Raji (cell line): ENCODE results near the gene HDAC4.

ENCODE experiments used
- POLR2A ChIP-seq: IDR thresholded peaks from 2 replicates; pipeline ENCODE4 v1.6.1; 2011; ENCODE audit warnings: low read depth, low read length, control low read depth; ENCODE audit not compliant: insufficient read depth

The HDAC4 gene

GRCh38 chr2:239087046-239087710 is 313.6 kb downstream of the HDAC4 start:
- no peak for TF ChIP-seq POLR2A

DNA sequence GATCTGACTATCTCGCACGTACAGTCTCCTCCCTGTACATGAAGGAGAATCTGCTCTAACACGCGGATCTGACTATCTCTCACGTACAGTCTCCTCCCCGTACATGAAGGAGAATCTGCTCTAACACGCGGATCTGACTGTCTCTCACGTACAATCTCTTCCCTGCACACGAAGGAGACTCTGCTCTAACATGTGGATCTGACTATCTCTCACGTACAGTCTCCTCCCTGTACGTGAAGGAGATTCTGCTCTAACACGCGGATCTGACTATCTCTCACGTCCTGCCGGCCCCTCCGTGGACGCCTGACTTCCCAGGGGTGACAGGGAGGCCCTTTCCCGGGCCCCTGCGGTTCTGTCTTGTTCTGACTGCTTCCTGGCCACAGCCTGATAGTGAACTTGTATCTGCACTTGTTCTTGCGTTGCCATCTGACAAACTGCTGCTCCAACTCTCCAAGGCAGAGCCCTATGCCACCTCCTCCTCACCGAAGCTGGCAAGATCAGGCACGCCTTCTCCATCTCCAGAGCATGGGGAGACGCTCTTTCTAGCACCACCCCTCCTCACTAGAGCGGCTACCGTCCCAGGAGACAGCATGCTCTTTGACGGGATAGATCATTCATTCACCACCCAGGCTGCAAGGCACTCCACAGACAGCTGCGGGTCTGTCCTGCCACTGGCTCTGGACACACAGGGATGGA is 314.3 kb downstream of the HDAC4 start:
- no peak for TF ChIP-seq POLR2A

GRCh38 chr2:239085201-239085992 is 315.4 kb downstream of the HDAC4 start:
- TF ChIP-seq POLR2A: no peak

- TF ChIP-seq POLR2A: no peak
Observed at GRCh38 chr2:239084007-239084406, 316.8 kb downstream of the HDAC4 start.

DNA sequence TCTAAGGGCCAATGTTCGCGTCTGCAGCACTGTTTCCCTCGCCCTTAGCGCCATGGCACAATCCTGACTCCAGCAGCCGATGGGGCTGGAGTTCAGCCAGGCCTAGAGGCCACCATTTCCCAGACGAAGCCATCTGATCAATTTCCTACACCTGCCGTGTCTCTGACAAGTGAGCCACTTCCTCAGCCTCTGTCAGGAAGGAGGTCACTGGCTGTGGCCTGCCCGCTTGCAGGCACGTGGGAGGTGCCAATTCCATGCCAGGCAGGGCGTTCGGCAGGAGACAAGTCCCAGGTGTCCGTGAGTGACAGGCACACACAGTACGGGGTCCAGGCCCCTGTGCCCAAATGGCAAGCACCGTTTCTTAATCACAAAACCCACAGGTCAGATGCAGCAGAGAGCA is 318.4 kb downstream of the HDAC4 start:
- TF ChIP-seq POLR2A: no peak

GRCh38 chr2:239081622-239082021 is 319.2 kb downstream of the HDAC4 start:
- TF ChIP-seq POLR2A: no peak

DNA sequence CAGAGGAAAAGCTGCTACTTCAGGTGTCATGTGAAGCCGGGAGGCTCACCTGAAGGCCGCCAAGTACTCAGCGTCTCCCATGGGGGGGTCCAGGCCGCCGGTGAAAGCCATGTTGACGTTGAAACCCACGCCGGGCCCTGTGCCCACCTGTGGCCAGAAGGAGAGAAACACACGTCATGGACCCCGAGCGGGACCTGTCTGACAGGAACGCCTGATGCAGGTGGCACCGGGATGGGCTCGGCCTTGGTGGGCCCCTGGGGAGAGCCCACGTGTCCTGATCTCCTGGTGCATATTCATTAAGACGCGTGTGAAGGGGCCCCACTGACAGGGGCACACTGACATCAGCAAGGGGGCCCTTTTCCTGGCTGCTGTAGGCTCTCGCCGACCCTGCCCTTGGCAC is 319.8 kb downstream of the HDAC4 start:
- no peak for TF ChIP-seq POLR2A

DNA sequence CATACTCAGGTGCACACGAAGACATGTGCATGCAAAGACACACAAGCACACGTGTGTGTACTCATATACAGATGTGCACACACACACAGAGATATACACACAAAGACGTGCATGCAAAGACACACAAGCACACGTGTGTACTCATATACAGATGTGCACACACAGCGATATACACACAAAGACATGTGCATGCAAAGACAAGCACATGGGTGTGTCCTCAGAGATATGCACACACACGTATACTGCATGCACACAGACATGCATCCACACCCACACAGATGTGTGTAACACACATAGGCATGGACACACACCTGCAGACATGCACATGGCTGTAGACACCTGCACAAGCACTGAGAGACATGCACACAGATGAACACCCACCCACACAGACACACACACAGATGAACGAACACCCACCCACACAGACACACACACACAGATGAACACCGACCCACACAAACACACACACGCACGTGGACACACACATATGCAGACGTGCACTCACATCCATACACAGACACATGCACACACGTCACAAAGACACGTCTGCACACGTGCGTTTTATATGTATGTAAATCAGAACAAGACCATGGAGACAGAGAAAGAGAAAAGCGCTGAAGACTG is 321.0 kb downstream of the HDAC4 start:
- TF ChIP-seq POLR2A: no peak

DNA sequence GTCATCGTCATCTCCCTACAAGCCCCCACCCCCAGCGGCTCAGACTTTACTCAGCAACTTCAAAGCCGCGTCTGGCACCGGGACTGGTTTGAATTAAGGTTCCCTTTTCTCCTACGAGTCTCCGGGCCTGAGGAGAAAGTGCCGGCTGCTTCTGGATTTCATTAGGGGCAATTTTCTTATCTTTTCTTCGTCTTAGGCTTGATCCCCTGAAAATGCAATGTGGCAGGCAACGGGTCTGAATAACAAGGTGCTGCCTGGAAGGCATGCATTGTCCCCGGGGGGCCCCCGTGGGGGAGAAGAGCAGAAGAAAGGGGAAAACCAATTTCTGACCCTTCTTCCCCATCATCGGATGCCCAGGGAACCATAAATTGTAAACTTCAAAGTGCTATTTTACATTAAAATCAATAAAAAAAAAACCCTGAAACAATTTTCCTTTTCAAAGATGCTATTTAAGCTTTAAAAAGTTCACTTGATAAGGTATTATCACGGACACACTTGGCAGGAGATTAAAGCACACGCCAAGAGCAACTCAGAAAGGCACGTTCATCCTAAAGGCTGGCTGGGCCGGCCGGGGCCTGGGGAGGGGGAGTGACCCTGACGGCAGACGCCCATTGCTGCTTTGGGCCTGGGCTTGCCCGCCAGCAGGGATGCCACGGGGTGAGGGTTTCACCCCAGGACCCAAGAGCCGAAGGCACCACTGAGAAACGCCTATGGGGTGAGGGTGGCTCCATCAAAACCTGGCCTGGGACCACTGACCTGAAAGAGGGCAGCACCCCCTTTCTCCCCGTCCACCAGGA is 322.5 kb downstream of the HDAC4 start:
- TF ChIP-seq POLR2A: no peak

GRCh38 chr2:239077260-239077659 is 323.6 kb downstream of the HDAC4 start:
- no peak for TF ChIP-seq POLR2A

GRCh38 chr2:239075918-239076758 is 324.7 kb downstream of the HDAC4 start:
- no peak for TF ChIP-seq POLR2A

DNA sequence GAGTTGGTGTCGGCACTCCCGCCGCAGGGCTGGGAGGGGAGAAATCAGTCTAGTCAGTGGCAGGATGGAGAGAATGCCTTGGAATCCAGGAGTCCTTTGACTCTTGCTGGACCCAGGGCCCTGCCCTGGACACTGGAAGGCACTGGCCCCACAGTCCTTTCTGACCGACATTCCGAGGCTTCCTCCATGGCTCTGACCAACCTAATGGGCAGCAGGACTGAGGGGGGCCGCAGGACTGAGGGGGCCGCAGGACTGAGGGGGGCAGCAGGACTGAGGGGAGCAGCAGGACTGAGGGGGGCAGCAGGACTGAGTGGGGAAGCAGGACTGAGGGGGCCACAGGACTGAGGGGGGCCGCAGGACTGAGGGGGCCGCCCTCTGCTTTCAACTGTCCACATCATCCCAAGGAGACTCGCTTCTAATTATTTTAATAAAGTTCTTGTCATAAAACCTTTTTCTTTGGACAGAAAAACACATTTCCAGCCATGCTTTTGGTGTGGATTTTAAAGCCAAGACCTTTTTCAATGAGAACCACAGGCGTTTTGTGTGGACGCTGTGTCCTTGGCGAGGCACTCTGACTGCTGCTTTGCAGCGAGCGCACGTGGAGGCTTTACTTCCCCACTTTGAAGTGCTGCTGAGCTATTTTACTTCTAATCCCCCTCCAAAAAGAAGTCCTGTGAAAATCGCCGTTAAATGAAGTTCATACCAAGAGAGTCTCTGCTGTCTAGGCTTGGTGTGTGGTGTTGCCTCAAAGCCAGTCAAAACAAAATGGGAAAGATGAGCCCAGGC is 326.9 kb downstream of the HDAC4 start:
- TF ChIP-seq POLR2A: no peak

GRCh38 chr2:239073270-239073669 is 327.6 kb downstream of the HDAC4 start:
- TF ChIP-seq POLR2A: no peak

GRCh38 chr2:239072786-239073185 is 328.0 kb downstream of the HDAC4 start:
- no peak for TF ChIP-seq POLR2A

- TF ChIP-seq POLR2A: no peak
Observed at GRCh38 chr2:239070466-239070865, 330.4 kb downstream of the HDAC4 start.
